GM10248 (cell line): Measurements from ENCODE around the gene IL13.
"Not testable (repeated sequence)": the region's sequence is repeated elsewhere in the genome, so short reads cannot be mapped to it uniquely, and the experiment has no call there.

Experiments
- CTCF ChIA-PET: fragments of 300-600 bp; sonication (Branson Sonifier 250); formaldehyde crosslinking; extraction: SDS; loops from one replicate; lab custom pipeline; 2021; ENCODE audit warnings: antibody characterized with exemption; lab: Yijun Ruan, JAX
- POLR2A ChIA-PET: fragments of 350-650 bp; sonication (Branson Sonifier 250); formaldehyde crosslinking; extraction: SDS; loops from one replicate; lab custom pipeline; 2020; ENCODE audit warnings: antibody characterized with exemption; lab: Yijun Ruan, JAX
- DNase-seq: peaks from one replicate; pipeline ENCODE4 v3.0.0; 2012; ENCODE audit errors: extremely low spot score
- CTCF ChIP-seq: IDR thresholded peaks from 2 replicates; pipeline ENCODE4 v1.5.1; 2012; ENCODE audit warnings: mild to moderate bottlenecking, low read depth; ENCODE audit errors: extremely low read depth, missing control alignments, control extremely low read depth

IL13 gene

GRCh38 chr5:132689513-132689912 is 31.5 kb downstream of the IL13 start:
- DNase-seq = no peak
- POLR2A ChIA-PET = interaction anchor here (1.4 kb wide), 1 partner anchor 15 kb away, joined by 3 read pairs; the partner anchor contains the start of gene IL4
- CTCF ChIA-PET = interaction anchor here (1.0 to 2.7 kb wide), 8 partner anchors 8 to 188 kb away, joined by 3 to 13 read pairs (median 6); no protein-coding TSS in a partner anchor
- TF ChIP-seq CTCF = no peak

- CTCF ChIA-PET = interaction anchor here (1.1 to 2.7 kb wide), 6 partner anchors 9 to 130 kb away, joined by 4 to 13 read pairs (median 6); no protein-coding TSS in a partner anchor
- POLR2A ChIA-PET = interaction anchor here (0.6 to 1.4 kb wide), 2 partner anchors 16 to 30 kb away, joined by 3 read pairs; partner anchors contain the start of gene IL4
- no peak for DNase-seq
- TF ChIP-seq CTCF = no peak
Measured at GRCh38 chr5:132690156-132690555, 32.2 kb downstream of the IL13 start.

GRCh38 chr5:132691755-132692631 is 34.0 kb downstream of the IL13 start:
- POLR2A ChIA-PET, DNase-seq: not testable (repeated sequence)
- CTCF ChIA-PET = interaction anchor here (2.2 to 2.7 kb wide), 2 partner anchors 11 to 30 kb away, joined by 7 to 9 read pairs; no protein-coding TSS in a partner anchor

- DNase-seq = no peak
- no peak for TF ChIP-seq CTCF
- POLR2A ChIA-PET = no interaction called here
- CTCF ChIA-PET = no interaction called here
Measured at GRCh38 chr5:132692632-132692967, 34.6 kb downstream of the IL13 start.

GRCh38 chr5:132695956-132696355 is 38.0 kb downstream of the IL13 start:
- ChIA-PET POLR2A (no interaction called here), CTCF (interaction anchor here (2.2 kb wide), 1 partner anchor 15 kb away, joined by 4 read pairs; no protein-coding TSS in a partner anchor)
- no peak for DNase-seq
- no peak for TF ChIP-seq CTCF

- TF ChIP-seq CTCF = no peak
- no peak for DNase-seq
- CTCF ChIA-PET = interaction anchor here (3.1 kb wide), 1 partner anchor 15 kb away, joined by 9 read pairs; no protein-coding TSS in a partner anchor
- POLR2A ChIA-PET = no interaction called here
Measured at GRCh38 chr5:132704875-132705274, 46.9 kb downstream of the IL13 start.
